Endometrial microvascular endothelial cells (primary cell): ENCODE measurements around the gene ST7L. TPM values are rescaled to one million over a fixed set of nuclear protein-coding genes. Genes with fewer than 3 reads are reported as not detected.

Experiments used
- in situ Hi-C: cut with HindIII; loops from 2 replicates; pipeline ENCODE4 v1.10.0; 2017; ENCODE audit warnings: low sequenced_read_pairs, low pct_unique_long_range_greater_than_20kb; ENCODE audit errors: inconsistent ontology term
- total RNA-seq: library from RNA; depleted of rRNA; stranded (reverse); fragments of >200 nt; gene quantifications from one replicate; pipeline ENCODE4 v1.2.3, GENCODE V29; 2015; ENCODE audit errors: inconsistent ontology term

Gene ST7L
- total RNA-seq, 1 donor from 2014 or later = 16.1 TPM

GRCh38 chr1:112557385-112557784 is 61.6 kb downstream of the ST7L start:
- in situ Hi-C loops = no loop called here

DNA sequence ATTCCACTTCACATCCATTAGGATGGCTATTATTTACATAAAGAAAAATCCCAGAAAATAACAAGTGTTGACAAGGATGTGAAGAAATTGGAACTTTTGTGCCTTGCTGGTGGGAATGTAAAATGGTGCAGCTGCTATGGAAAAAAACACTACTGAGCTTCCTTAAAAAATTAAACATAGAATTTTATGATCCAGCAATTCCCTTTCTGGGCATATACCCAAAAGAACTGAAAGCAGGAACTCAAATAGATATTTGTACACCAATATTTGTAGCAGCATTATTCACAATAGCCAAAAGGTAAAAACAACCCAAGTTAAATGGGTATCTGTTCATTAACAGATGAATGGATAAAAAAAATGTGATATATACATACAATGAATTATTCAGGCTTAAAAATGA is 64.5 kb downstream of the ST7L start:
- in situ Hi-C loops = no loop called here

DNA sequence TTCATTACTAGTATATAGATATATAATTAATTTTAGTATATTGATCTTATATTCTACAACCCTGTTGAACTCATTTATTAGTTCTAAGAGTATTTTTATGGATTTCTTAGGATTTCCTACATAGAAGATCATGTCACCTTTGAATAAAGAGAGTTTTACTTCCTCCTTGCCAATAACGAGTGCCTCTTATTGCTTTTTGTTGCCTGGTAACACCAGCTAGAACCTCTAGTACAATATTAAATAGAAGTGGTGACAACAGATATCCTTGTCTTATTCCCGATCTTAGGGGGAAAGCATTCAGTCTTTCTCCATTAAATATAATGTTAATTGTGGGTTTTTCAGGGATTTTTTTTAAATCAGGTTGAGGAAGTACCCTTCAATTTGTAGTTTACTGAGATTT is 69.4 kb downstream of the ST7L start:
- in situ Hi-C loops = no loop called here

DNA sequence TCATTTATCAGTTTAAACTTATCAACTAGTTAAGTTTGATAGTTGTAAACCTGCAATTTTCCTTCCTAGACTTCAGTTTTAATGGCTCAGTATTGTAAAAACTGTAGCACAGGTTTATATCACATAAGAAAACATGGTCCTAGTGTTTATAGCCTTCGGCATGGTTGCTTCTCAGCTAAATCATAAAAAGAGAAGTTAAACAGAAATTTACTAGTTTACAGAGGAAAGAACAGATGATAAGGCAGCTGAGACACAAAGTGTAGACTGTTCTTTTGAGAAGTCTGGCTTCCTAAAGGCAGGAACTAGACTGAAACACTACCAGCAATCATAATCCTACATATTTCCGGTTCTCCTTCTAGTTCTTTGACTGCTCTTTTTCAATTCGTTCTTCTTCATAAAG is 70.4 kb downstream of the ST7L start:
- in situ Hi-C loops = no loop called here

- in situ Hi-C loops = no loop called here
These were observed 72.9 kb downstream of the ST7L start for GRCh38 chr1:112546076-112546475.

DNA sequence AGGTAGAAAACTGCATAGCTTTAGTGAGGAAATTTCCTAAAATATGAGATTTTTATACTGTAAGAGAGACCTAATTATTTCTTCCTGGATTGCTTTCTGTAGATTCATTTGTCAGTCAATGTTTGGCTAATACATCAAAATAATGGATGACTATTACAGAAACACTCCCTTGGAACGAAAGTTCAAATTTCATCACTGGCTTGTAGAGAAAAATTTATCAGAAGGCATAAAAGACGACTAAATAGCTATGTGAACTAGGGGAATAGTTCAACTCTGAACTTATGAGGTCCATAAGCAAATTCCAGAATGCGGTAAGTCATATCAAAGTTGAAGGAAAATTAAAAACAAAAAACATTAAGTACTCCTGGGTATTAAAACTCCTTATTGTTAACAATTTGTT is 74.2 kb downstream of the ST7L start:
- in situ Hi-C loops = no loop called here

DNA sequence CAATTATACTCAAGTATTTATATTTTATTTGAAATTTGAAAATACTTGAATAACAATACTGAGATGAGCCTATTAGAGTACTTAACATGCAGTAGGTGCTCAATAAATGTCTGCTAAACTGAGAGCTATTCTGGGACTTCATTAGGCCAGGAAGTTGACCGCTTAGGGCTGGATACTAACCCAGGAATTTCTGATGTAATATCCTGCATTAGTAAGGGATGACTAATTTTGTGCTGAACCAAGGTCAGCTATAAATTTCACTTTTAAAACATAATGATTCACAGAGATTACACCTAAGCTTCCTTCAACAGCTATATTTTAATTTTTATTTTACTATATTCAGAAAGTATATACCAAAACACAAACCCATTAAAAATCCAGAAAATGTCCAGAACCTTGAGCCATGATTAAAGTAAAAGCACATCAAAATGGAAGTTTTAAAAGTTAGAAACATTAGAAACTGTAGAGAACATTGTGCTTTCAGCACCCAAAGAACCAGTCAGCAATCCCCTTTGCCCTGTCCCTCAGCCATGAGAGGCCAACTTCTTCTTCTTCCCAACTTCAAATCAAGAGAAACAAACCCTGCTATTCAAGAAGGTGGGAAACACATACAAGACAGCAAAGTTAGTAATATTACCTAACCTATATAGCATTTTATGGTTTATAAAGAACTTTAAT is 74.8 kb downstream of the ST7L start:
- in situ Hi-C loops = no loop called here

- in situ Hi-C loops = no loop called here
These were observed 76.6 kb downstream of the ST7L start for GRCh38 chr1:112542206-112542973.

DNA sequence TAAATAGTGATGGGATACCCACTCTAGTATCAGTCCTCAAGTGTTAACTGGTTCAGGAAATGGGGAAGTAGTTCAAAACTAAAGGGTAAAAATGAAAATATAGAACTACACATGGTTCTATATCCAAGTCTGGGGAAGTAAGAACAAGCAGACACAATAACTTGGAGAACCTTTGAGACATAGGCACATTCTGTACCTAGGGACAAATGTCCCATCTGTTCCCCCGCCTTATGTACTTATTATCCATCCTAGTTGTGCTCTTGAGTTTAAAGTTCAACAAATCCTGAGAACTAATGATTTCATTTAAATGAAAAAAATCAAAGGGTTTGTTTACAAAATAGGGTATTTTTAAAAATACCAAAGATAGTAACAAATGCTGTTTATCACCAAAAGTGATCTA is 77.6 kb downstream of the ST7L start:
- in situ Hi-C loops = no loop called here

DNA sequence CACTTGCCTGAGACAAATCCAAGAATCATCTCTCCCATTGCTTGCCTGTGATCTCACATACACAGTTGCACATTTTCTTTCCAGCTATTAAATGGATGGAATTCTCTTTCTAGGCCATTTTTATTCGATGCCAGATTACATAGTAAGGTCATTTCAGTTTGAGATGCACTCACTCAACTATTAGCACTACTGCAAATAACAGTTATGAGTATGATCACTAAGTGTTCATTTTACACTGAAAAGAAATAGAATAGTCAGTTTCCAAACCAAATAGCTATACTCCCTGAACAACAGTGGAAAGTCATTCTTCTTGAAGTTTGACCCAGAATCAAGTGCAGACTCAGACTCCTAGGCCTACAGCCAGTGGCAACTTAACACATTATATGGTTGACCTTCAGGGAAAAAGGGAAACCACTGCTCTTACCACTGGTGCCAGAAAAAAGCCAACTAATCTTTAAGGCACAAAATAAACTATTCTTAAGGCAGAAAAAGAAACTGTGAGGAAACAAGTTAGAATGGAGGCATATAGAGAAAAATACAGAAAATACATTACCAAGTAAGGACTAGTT is 78.6 kb downstream of the ST7L start:
- in situ Hi-C loops = no loop called here

GRCh38 chr1:112538883-112539282 is 80.1 kb downstream of the ST7L start:
- in situ Hi-C loops = no loop called here

- in situ Hi-C loops = no loop called here
These were observed 81.5 kb downstream of the ST7L start for GRCh38 chr1:112537456-112537855.

- in situ Hi-C loops = no loop called here
These were observed 82.4 kb downstream of the ST7L start for GRCh38 chr1:112536561-112536960.

DNA sequence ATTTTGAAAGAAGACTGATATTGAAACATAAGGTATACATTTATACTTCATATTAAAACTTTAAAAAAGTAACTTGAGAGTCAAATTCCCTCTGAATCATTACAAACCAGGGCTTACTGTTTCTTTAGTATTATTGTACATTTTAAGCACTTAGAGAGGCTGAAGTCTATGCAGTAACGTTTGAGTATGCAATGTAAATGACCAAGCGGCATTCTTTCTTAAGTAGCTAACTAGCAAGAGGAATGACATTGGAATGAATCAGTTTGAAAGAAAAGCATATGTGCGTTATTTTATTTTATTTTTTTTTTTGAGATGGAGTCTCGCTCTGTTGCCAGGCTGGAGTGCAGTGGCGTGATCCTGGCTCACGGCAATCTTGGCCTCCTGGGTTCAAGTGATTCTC is 85.9 kb downstream of the ST7L start:
- in situ Hi-C loops = no loop called here

DNA sequence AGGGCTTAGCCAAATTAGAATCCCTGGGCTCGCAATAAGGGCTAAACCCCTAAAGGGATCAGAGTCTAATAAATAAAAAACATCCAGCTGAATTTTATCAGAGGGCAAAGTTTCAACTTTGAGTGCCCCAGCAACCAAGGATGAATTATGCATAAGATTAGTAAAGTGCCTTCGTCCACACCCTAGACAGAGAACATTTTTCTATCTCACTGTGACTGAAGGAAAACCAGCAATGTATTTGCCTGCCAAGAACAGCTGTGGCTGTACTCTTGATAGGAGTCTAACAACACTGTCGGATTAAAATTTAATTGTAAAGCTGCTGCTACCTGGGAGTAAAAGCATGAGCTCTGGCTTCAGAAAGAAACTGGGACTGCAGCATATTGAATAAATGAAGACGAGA is 86.9 kb downstream of the ST7L start:
- in situ Hi-C loops = no loop called here

GRCh38 chr1:112530832-112531231 is 88.1 kb downstream of the ST7L start:
- in situ Hi-C loops = no loop called here

DNA sequence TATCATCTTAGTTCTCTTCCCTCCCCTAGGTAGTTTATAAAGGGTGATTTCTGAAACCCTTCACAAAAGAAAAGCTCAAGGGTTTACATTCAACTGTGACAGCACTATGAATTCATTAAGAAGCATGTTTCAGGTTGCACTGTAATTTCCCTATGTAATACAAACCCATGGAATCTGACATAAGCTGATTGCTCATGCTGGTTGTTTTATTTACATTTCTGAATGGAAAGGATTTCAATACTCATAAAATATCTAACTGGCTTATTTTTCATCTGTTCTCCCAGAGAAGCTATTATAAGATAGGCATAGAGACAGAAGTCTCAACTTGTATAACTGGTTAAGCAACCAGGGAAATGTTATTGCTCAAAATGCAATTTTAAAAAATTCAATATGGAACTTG is 89.6 kb downstream of the ST7L start:
- in situ Hi-C loops = no loop called here

DNA sequence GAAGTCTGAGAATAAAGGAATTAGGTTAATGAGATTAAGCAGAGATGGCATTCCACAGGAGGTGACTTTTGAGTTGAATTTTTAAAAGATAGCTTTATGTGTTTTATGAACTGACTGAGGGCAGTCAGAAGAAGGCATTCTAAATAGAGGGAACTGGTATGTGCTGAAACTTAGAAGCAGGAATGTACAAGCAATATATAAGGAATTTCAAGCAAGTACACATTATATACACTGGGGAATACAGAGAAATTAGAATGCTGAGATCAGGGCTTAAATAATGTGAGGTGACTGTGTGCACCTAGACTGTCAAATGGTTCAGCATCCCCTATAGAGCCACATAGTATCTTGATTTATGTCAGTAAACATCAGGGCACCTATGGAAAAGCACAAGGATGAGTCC is 90.9 kb downstream of the ST7L start:
- in situ Hi-C loops = no loop called here

DNA sequence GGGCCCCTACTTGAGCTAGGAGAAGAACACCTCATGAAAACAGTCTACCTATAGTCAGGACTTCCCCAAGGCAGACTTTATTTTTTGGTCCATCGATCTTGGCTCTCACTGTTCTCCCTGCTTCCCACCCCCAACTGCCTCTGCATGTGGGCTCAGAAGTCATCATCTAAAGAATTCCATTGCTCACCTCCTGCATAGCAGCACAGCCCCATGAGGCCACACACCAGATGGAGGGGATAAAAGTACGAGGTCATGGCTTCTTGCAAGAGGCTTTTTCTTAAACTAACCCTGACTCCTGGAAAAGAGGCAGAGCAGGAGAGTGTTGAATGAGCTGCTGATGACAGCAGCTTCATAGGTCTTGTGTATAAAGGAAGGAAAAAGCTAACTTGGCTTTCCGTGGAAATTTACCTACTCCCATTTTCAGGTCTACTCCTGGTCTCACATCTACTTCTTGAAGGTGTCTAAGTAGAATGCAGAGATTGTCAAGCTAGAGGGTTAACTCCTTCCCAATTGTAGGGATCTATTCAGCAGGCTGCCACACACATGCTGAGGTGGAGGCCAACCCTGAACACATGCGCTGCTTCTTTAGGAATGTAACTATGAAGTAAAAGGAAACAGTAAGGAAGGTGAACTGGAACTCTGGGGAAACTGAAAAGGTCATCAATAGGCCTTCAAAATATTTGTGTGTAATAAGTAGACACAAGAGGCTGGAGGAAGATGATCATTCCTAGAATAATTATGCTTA is 91.5 kb downstream of the ST7L start:
- in situ Hi-C loops = no loop called here

DNA sequence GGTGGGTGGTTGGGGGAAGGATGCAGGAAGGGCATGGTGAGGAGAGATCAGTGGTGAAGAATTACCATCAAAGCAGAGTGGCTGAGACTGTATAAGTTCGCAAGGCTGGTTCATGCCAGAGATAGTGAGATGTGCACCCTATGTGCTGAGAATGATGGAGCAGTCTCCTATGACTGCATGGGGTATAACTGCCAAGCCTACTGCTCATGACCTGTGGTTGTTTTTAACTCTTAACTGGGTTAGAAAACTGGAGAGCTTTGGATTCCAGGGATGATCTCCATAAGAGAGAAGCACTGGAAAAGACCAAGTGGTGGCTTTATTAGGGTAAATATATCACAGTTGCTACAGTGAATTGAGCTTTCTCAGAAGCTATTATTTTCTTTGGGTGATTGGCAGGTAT is 94.0 kb downstream of the ST7L start:
- in situ Hi-C loops = no loop called here
